GM10266 (cell line): ENCODE measurements around the gene C2orf69.

Experiments
- DNase-seq: peaks from one replicate; pipeline ENCODE4 v3.0.0; 2012; ENCODE audit errors: extremely low spot score
- CTCF ChIP-seq: IDR thresholded peaks from 2 replicates; pipeline ENCODE4 v1.5.1; 2012; ENCODE audit warnings: mild to moderate bottlenecking, low read depth; ENCODE audit not compliant: control insufficient read depth, insufficient read depth; ENCODE audit errors: missing control alignments

Gene C2orf69

GRCh38 chr2:199932312-199932855 lies 21.3 kb downstream of the C2orf69 start:
- TF ChIP-seq CTCF, result no peak
- DNase-seq, result no peak

GRCh38 chr2:199933466-199933865 lies 22.4 kb downstream of the C2orf69 start:
- no peak for DNase-seq

GRCh38 chr2:199936554-199936953 lies 25.5 kb downstream of the C2orf69 start:
- TF ChIP-seq CTCF, result no peak
- no peak for DNase-seq

More at GRCh38 chr2:199933466-199933865, 22.4 kb downstream of the C2orf69 start:
- no peak for TF ChIP-seq CTCF

GRCh38 chr2:199940373-199940772 lies 29.3 kb downstream of the C2orf69 start:
- TF ChIP-seq CTCF, result no peak
- no peak for DNase-seq

GRCh38 chr2:199943373-199943772 lies 32.3 kb downstream of the C2orf69 start:
- no peak for DNase-seq
- TF ChIP-seq CTCF, result no peak

GRCh38 chr2:199946196-199946595 lies 35.1 kb downstream of the C2orf69 start:
- no peak for TF ChIP-seq CTCF
- DNase-seq, result no peak

GRCh38 chr2:199946836-199947235 lies 35.7 kb downstream of the C2orf69 start:
- no peak for TF ChIP-seq CTCF
- DNase-seq, result no peak
